Gastroesophageal sphincter (tissue), 3 donors: ENCODE measurements around the gene PTGES2.
"Not testable (repeated sequence)": the region's sequence is repeated elsewhere in the genome, so short reads cannot be mapped to it uniquely, and the experiment has no call there.

Source experiments
- EP300 ChIP-seq: sonication (generic); formaldehyde crosslinking; IDR thresholded peaks from one replicate; pipeline ENCODE4 v1.6.1; 2017; ENCODE audit warnings: antibody characterized with exemption, mild to moderate bottlenecking
- POLR2A ChIP-seq, 2 donors: fragments of 450-650 bp; IDR thresholded peaks; one replicate each; pipeline ENCODE4 v1.6.1; 2017; ENCODE audit warnings: antibody characterized with exemption in 2 of 2, mild to moderate bottlenecking in 2 of 2, moderate library complexity in 1 of 2
- POLR2AphosphoS5 ChIP-seq: sonication (generic); formaldehyde crosslinking; IDR thresholded peaks from one replicate; pipeline ENCODE4 v1.6.1; 2017; ENCODE audit warnings: antibody characterized with exemption
- TF ChIP-seq, protein P1 (sequence below), 4 experiments: fragments of 200-600 bp in 2 of 4; fragments of 450-650 bp in 2 of 4; sonication (generic) in 1 of 4; IDR thresholded peaks; one replicate each; pipeline ENCODE4 v1.5.1; 2017 to 2019; ENCODE audit warnings: antibody characterized with exemption in 4 of 4, mild to moderate bottlenecking in 2 of 4, moderate library complexity in 2 of 4

DNA sequence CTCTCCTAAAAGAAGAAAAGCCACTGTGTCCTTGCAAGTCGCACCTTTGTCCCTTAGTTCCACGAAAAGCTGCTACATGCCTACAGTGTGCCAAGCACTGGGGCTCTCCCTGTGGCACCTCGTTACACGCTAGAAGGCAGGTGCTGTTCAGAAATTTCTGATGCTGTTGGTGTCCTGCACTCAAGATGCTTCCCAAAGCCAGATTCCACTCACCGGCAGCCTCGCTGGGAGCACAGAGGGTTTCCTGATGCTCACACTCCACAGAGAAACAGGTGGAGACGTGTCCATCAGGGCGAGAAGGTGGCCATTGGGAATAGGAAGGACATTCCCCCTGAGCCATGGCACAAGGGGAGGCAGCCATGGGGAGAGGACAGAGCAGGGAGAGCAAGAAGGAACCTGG is 3.8 kb upstream of the PTGES2 start:
- TF ChIP-seq, protein P1, sequence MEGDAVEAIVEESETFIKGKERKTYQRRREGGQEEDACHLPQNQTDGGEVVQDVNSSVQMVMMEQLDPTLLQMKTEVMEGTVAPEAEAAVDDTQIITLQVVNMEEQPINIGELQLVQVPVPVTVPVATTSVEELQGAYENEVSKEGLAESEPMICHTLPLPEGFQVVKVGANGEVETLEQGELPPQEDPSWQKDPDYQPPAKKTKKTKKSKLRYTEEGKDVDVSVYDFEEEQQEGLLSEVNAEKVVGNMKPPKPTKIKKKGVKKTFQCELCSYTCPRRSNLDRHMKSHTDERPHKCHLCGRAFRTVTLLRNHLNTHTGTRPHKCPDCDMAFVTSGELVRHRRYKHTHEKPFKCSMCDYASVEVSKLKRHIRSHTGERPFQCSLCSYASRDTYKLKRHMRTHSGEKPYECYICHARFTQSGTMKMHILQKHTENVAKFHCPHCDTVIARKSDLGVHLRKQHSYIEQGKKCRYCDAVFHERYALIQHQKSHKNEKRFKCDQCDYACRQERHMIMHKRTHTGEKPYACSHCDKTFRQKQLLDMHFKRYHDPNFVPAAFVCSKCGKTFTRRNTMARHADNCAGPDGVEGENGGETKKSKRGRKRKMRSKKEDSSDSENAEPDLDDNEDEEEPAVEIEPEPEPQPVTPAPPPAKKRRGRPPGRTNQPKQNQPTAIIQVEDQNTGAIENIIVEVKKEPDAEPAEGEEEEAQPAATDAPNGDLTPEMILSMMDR (IDR thresholded peaks at IDR 0.05): not testable (repeated sequence)
- not testable (repeated sequence) for TF ChIP-seq POLR2A (IDR thresholded peaks at IDR 0.05); POLR2AphosphoS5; EP300
